Measurements from ENCODE around the gene OR5H2.
"Not testable (repeated sequence)": the region's sequence is repeated elsewhere in the genome, so short reads cannot be mapped to it uniquely, and the experiment has no call there.

Gene OR5H2

GRCh38 chr3:98282205-98282604 is at the start of gene OR5H2:
Gene OR5H2, plus strand, starts transcription at chr3:98282505. Its CDS starts 398 bp downstream, at chr3:98282903.
- DNase-seq, result no peak

GRCh38 chr3:98233468-98233867 is 48.8 kb upstream of the OR5H2 start:
- DNase-seq, result no peak

- DNase-seq, result no peak
These were observed 42.2 kb upstream of the OR5H2 start for GRCh38 chr3:98240131-98240530.

- DNase-seq, result no peak
These were observed 40.1 kb upstream of the OR5H2 start for GRCh38 chr3:98242155-98242554.

GRCh38 chr3:98243843-98244242 is 38.5 kb upstream of the OR5H2 start:
- no peak for DNase-seq

- DNase-seq, result no peak
These were observed 36.2 kb upstream of the OR5H2 start for GRCh38 chr3:98246142-98246541.

GRCh38 chr3:98256026-98256425 is 26.3 kb upstream of the OR5H2 start:
- not testable (repeated sequence) for DNase-seq

GRCh38 chr3:98259707-98260106 is 22.6 kb upstream of the OR5H2 start:
- no peak for DNase-seq

GRCh38 chr3:98262046-98262445 is 20.3 kb upstream of the OR5H2 start:
- no peak for DNase-seq

- DNase-seq, result no peak
These were observed 18.4 kb upstream of the OR5H2 start, which contains the start of gene OR5H6 for GRCh38 chr3:98263944-98264343. Gene OR5H6, plus strand, starts transcription at chr3:98264244. Its CDS starts 89 bp downstream, at chr3:98264333.

GRCh38 chr3:98269846-98270245 is 12.5 kb upstream of the OR5H2 start:
- no peak for DNase-seq

GRCh38 chr3:98272126-98272525 is 10.2 kb upstream of the OR5H2 start:
- no peak for DNase-seq

GRCh38 chr3:98274914-98275313 is 7.4 kb upstream of the OR5H2 start:
- DNase-seq, result no peak

GRCh38 chr3:98290916-98291315 is 8.6 kb downstream of the OR5H2 start:
- DNase-seq, result no peak

- DNase-seq, result no peak
These were observed 9.1 kb downstream of the OR5H2 start for GRCh38 chr3:98291332-98291957.

- no peak for DNase-seq
These were observed 39.8 kb downstream of the OR5H2 start for GRCh38 chr3:98322101-98322500.

GRCh38 chr3:98322686-98323085 is 40.4 kb downstream of the OR5H2 start:
- no peak for DNase-seq

GRCh38 chr3:98323425-98323824 is 41.1 kb downstream of the OR5H2 start:
- no peak for DNase-seq

- no peak for DNase-seq
These were observed 42.8 kb downstream of the OR5H2 start for GRCh38 chr3:98325055-98325454.

GRCh38 chr3:98326105-98326893 is 44.0 kb downstream of the OR5H2 start:
- DNase-seq, result no peak

GRCh38 chr3:98326945-98327344 is 44.6 kb downstream of the OR5H2 start:
- DNase-seq, result no peak

- DNase-seq, result no peak
These were observed 46.6 kb downstream of the OR5H2 start for GRCh38 chr3:98328933-98329332.

GRCh38 chr3:98329392-98330124 is 47.3 kb downstream of the OR5H2 start:
- no peak for DNase-seq

GRCh38 chr3:98331329-98331728 is 49.0 kb downstream of the OR5H2 start:
- DNase-seq, result no peak
